ENCODE results near the gene AMDHD1.
"Not testable (repeated sequence)": the region's sequence is repeated elsewhere in the genome, so short reads cannot be mapped to it uniquely, and the experiment has no call there.

AMDHD1 gene

DNA sequence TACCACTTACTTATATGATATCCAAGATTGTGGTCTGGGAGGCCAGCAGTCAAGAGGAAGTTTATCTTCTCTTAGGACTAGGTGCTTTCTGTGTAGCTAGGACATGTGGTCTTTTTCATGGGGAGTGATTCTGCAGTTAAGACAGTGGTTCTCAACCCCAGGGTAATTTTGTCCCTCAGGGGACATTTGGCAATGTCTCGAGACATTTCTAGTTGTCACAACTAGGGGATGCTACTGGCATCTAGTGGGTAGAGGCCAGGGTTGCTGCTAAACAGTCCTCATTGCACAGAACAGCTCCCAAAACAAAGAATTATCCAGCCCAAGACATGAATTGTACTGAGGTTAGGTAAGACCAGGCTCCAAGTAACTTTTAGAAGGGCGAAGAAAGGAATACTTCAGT is 20.0 kb downstream of the AMDHD1 start:
- no peaks in the 10 kb centered on the region for H3K9me3 ChIP-seq (ENCODE audit: control extremely low read depth in 1 of 5, control insufficient read depth in 4 of 5, insufficient read depth in 2 of 5, low read depth in 1 of 5, low read length in 4 of 5)
- H3K4me1 ChIP-seq (ENCODE audit: control extremely low read depth in 1 of 4, control insufficient read depth in 4 of 4, insufficient read depth in 4 of 4, low read length in 3 of 4): peaks cover 0 to 4% (median 0%) of the 10 kb centered on the region in 4 experiments
- DNase-seq: peak; percentile 25 to 55 (median 53)
- no peak overlapping the region for H3K27ac ChIP-seq (ENCODE audit: insufficient read depth in 1 of 2, low read depth in 1 of 2, low read length in 2 of 2, poor library complexity in 1 of 2, severe bottlenecking in 2 of 2)
- WGBS (ENCODE audit: insufficient coverage): no CpG with 5 or more reads among the region's 2 CpGs
- no peak overlapping the region for H3K4me3 ChIP-seq (ENCODE audit: control insufficient read depth in 1 of 7, extremely low read depth in 1 of 7, insufficient read depth in 4 of 7, low read depth in 2 of 7, low read length in 6 of 7)
- H3K27me3 ChIP-seq (replicated peaks in 2 of 5; ENCODE audit: control insufficient read depth in 4 of 5, insufficient read depth in 5 of 5, low read length in 4 of 5): peaks cover 0 to 2% (median 0%) of the 10 kb centered on the region in 5 experiments
- ChIA-PET POLR2A (no interaction called here), CTCF (interaction anchor here (0.8 to 1.5 kb wide), 5 partner anchors 11 to 35 kb away, joined by 3 to 5 read pairs (median 3); partner anchors contain the start of genes AMDHD1 and CCDC38)
- no peaks in the 10 kb centered on the region for H3K36me3 ChIP-seq (ENCODE audit: control insufficient read depth in 4 of 4, insufficient read depth in 4 of 4, low read length in 3 of 4)

DNA sequence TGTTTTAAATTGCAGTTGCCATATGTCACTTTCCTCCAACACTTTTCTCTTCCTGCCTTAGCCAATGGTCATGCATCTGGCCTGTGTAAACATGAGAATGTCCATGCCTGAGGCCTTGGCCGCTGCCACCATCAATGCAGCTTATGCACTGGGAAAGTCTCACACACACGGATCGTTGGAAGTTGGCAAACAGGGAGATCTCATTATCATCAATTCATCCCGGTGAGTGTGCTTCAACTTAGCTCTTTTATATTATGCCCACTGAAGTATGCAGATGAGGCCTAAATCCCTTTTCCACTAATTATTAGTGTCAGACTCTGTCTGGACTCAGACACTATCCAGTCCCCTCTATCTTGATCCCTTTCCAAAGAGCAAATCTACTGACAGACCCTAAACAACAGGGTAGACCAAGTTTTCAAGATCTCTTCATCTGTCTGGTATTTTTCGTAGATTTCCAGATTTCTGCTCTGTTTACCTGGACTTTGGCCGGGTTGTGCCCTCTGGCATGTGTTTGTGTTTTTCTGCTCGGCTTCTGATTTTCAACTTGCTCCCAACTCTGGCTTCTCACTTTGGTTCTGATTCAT is 23.2 kb downstream of the AMDHD1 start:
- POLR2A ChIA-PET: no interaction called here
- Histone ChIP-seq H3K27ac (ENCODE audit: insufficient read depth in 1 of 2, low read depth in 1 of 2, low read length in 2 of 2, poor library complexity in 1 of 2, severe bottlenecking in 2 of 2) (no peak overlapping the region), H3K27me3 (replicated peaks in 2 of 5; ENCODE audit: control insufficient read depth in 4 of 5, insufficient read depth in 5 of 5, low read length in 4 of 5) (no peaks in the 10 kb centered on the region), H3K4me3 (ENCODE audit: control insufficient read depth in 1 of 7, extremely low read depth in 1 of 7, insufficient read depth in 4 of 7, low read depth in 2 of 7, low read length in 6 of 7) (no peak overlapping the region), H3K36me3 (ENCODE audit: control insufficient read depth in 4 of 4, insufficient read depth in 4 of 4, low read length in 3 of 4) (no peaks in the 10 kb centered on the region), H3K9me3 (ENCODE audit: control extremely low read depth in 1 of 5, control insufficient read depth in 4 of 5, insufficient read depth in 2 of 5, low read depth in 1 of 5, low read length in 4 of 5) (no peaks in the 10 kb centered on the region), H3K4me1 (ENCODE audit: control extremely low read depth in 1 of 4, control insufficient read depth in 4 of 4, insufficient read depth in 4 of 4, low read length in 3 of 4) (peaks cover 0 to 4% (median 0%) of the 10 kb centered on the region in 4 experiments)
- CTCF ChIA-PET: no interaction called here
- no peak for DNase-seq
- 100% methylated on average over 6 of the region's 7 CpGs for WGBS (ENCODE audit: insufficient coverage)

DNA sequence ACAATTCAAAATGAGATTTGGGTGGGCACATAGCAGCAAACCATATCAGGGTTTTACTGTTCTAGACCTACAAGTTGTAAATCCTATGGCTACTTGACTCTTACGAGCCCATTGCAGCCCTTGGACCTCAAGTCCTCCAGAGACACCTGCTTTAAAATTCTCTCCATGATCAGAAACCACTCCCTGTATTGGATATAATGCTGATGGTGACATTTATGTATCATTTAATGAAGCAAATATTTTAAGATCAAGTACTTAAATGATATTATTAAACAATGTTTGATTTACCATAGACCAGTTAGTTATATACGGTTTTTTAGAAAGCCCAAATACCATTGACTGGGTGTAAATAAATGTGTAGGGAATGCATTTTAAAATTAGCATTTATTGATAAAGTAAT is 24.2 kb downstream of the AMDHD1 start:
- H3K4me1 ChIP-seq (ENCODE audit: control extremely low read depth in 1 of 4, control insufficient read depth in 4 of 4, insufficient read depth in 4 of 4, low read length in 3 of 4): peaks cover 0 to 4% (median 0%) of the 10 kb centered on the region in 4 experiments
- POLR2A ChIA-PET: no interaction called here
- H3K27ac ChIP-seq (ENCODE audit: insufficient read depth in 1 of 2, low read depth in 1 of 2, low read length in 2 of 2, poor library complexity in 1 of 2, severe bottlenecking in 2 of 2): no peak overlapping the region
- no peak overlapping the region for H3K4me3 ChIP-seq (ENCODE audit: control insufficient read depth in 1 of 7, extremely low read depth in 1 of 7, insufficient read depth in 4 of 7, low read depth in 2 of 7, low read length in 6 of 7)
- H3K9me3 ChIP-seq (ENCODE audit: control extremely low read depth in 1 of 5, control insufficient read depth in 4 of 5, insufficient read depth in 2 of 5, low read depth in 1 of 5, low read length in 4 of 5): no peaks in the 10 kb centered on the region
- WGBS (ENCODE audit: insufficient coverage): no CpG with 5 or more reads among the region's 2 CpGs
- no peak for DNase-seq
- H3K27me3 ChIP-seq (replicated peaks in 2 of 5; ENCODE audit: control insufficient read depth in 4 of 5, insufficient read depth in 5 of 5, low read length in 4 of 5): no peaks in the 10 kb centered on the region
- CTCF ChIA-PET: no interaction called here
- no peaks in the 10 kb centered on the region for H3K36me3 ChIP-seq (ENCODE audit: control insufficient read depth in 4 of 4, insufficient read depth in 4 of 4, low read length in 3 of 4)

GRCh38 chr12:95969116-95969515 is 26.0 kb downstream of the AMDHD1 start:
- H3K27me3 ChIP-seq (replicated peaks in 2 of 5; ENCODE audit: control insufficient read depth in 4 of 5, insufficient read depth in 5 of 5, low read length in 4 of 5); H3K9me3 ChIP-seq (ENCODE audit: control extremely low read depth in 1 of 5, control insufficient read depth in 4 of 5, insufficient read depth in 2 of 5, low read depth in 1 of 5, low read length in 4 of 5); POLR2A ChIA-PET; H3K36me3 ChIP-seq (ENCODE audit: control insufficient read depth in 4 of 4, insufficient read depth in 4 of 4, low read length in 3 of 4); H3K27ac ChIP-seq (ENCODE audit: insufficient read depth in 1 of 2, low read depth in 1 of 2, low read length in 2 of 2, poor library complexity in 1 of 2, severe bottlenecking in 2 of 2); CTCF ChIA-PET; DNase-seq; H3K4me1 ChIP-seq (ENCODE audit: control extremely low read depth in 1 of 4, control insufficient read depth in 4 of 4, insufficient read depth in 4 of 4, low read length in 3 of 4); H3K4me3 ChIP-seq (ENCODE audit: control insufficient read depth in 1 of 7, extremely low read depth in 1 of 7, insufficient read depth in 4 of 7, low read depth in 2 of 7, low read length in 6 of 7): not testable (repeated sequence)
- WGBS (ENCODE audit: insufficient coverage): 95% methylated on average over 10 of the region's 28 CpGs

DNA sequence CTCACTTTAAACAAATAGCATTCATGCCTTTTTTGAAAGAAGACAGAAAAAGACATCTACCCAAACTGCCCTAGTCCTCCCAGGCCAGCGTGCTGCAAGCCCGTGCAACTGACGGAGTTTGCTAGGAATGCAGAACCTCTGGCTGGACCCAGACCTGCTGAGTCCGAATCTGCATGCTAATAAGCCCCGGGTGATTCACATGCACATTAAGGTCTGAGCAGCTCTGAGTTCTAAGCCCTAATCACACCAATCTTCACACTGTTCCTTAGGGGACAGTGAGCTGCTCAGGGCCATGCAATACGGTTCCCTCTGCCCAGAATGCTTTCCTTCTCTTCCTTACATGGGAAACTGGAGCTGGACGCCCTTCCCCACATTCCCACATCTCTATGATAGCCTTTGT is 27.8 kb downstream of the AMDHD1 start:
- H3K27ac ChIP-seq (ENCODE audit: insufficient read depth in 1 of 2, low read depth in 1 of 2, low read length in 2 of 2, poor library complexity in 1 of 2, severe bottlenecking in 2 of 2): no peak overlapping the region
- H3K4me1 ChIP-seq (ENCODE audit: control extremely low read depth in 1 of 4, control insufficient read depth in 4 of 4, insufficient read depth in 4 of 4, low read length in 3 of 4): no peaks in the 10 kb centered on the region
- no peaks in the 10 kb centered on the region for H3K27me3 ChIP-seq (replicated peaks in 2 of 5; ENCODE audit: control insufficient read depth in 4 of 5, insufficient read depth in 5 of 5, low read length in 4 of 5)
- H3K9me3 ChIP-seq (ENCODE audit: control extremely low read depth in 1 of 5, control insufficient read depth in 4 of 5, insufficient read depth in 2 of 5, low read depth in 1 of 5, low read length in 4 of 5): no peaks in the 10 kb centered on the region
- POLR2A ChIA-PET: no interaction called here
- H3K36me3 ChIP-seq (ENCODE audit: control insufficient read depth in 4 of 4, insufficient read depth in 4 of 4, low read length in 3 of 4): no peaks in the 10 kb centered on the region
- CTCF ChIA-PET: interaction anchor here (1.5 kb wide), 1 partner anchor 28 kb away, joined by 4 read pairs; the partner anchor contains the start of genes AMDHD1 and CCDC38
- 100% methylated on average over 3 of the region's 7 CpGs for WGBS (ENCODE audit: insufficient coverage)
- H3K4me3 ChIP-seq (ENCODE audit: control insufficient read depth in 1 of 7, extremely low read depth in 1 of 7, insufficient read depth in 4 of 7, low read depth in 2 of 7, low read length in 6 of 7): no peak overlapping the region
- no peak for DNase-seq

DNA sequence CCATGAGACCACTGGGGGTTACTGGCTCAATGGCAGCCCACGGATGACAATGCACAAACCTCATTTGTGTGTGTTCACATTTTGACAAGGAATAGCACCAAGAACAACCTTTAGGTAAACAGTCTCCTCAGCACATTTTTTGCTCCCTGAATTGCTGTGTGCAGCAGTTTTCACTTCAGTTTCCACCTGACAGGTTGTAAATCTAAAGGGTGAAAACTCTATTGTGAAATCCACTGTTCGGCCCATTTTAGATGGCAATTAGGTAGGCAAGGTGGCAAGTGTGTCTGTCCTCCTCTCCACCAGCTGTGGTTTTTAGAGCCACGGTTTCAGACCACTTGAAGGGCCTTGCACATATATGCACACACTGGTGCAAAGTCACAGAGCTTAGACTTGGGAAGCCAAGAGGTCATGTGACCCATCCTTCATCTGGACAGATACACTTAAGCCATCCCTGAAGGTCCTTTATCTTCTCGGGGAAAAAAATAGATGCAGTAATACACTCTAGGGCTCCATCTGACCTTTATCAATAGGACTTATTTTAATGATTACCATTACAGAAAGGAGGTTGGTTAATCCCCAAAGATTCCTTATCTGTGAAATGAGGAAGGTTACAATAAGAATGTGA is 29.8 kb downstream of the AMDHD1 start:
- Histone ChIP-seq H3K36me3 (ENCODE audit: control insufficient read depth in 4 of 4, insufficient read depth in 4 of 4, low read length in 3 of 4) (no peaks in the 10 kb centered on the region), H3K4me1 (ENCODE audit: control extremely low read depth in 1 of 4, control insufficient read depth in 4 of 4, insufficient read depth in 4 of 4, low read length in 3 of 4) (no peaks in the 10 kb centered on the region), H3K27me3 (replicated peaks in 2 of 5; ENCODE audit: control insufficient read depth in 4 of 5, insufficient read depth in 5 of 5, low read length in 4 of 5) (no peaks in the 10 kb centered on the region), H3K27ac (ENCODE audit: insufficient read depth in 1 of 2, low read depth in 1 of 2, low read length in 2 of 2, poor library complexity in 1 of 2, severe bottlenecking in 2 of 2) (no peak overlapping the region), H3K4me3 (ENCODE audit: control insufficient read depth in 1 of 7, extremely low read depth in 1 of 7, insufficient read depth in 4 of 7, low read depth in 2 of 7, low read length in 6 of 7) (no peak overlapping the region), H3K9me3 (ENCODE audit: control extremely low read depth in 1 of 5, control insufficient read depth in 4 of 5, insufficient read depth in 2 of 5, low read depth in 1 of 5, low read length in 4 of 5) (no peaks in the 10 kb centered on the region)
- POLR2A ChIA-PET: no interaction called here
- CTCF ChIA-PET: interaction anchor here (0.7 to 1.2 kb wide), 2 partner anchors 58 to 61 kb away, joined by 3 read pairs; no protein-coding TSS in a partner anchor
- WGBS (ENCODE audit: insufficient coverage): 65% methylated on average over 3 of the region's 4 CpGs
- DNase-seq: no peak

- no CpG with 5 or more reads among the region's 2 CpGs for WGBS (ENCODE audit: insufficient coverage)
- ChIA-PET CTCF (interaction anchor here (1.2 kb wide), 1 partner anchor 12 kb away, joined by 3 read pairs; no protein-coding TSS in a partner anchor), POLR2A (no interaction called here)
- Histone ChIP-seq H3K36me3 (ENCODE audit: control insufficient read depth in 4 of 4, insufficient read depth in 4 of 4, low read length in 3 of 4) (no peaks in the 10 kb centered on the region), H3K4me1 (ENCODE audit: control extremely low read depth in 1 of 4, control insufficient read depth in 4 of 4, insufficient read depth in 4 of 4, low read length in 3 of 4) (no peaks in the 10 kb centered on the region), H3K27ac (ENCODE audit: insufficient read depth in 1 of 2, low read depth in 1 of 2, low read length in 2 of 2, poor library complexity in 1 of 2, severe bottlenecking in 2 of 2) (no peak overlapping the region), H3K4me3 (ENCODE audit: control insufficient read depth in 1 of 7, extremely low read depth in 1 of 7, insufficient read depth in 4 of 7, low read depth in 2 of 7, low read length in 6 of 7) (no peak overlapping the region), H3K27me3 (replicated peaks in 2 of 5; ENCODE audit: control insufficient read depth in 4 of 5, insufficient read depth in 5 of 5, low read length in 4 of 5) (no peaks in the 10 kb centered on the region), H3K9me3 (ENCODE audit: control extremely low read depth in 1 of 5, control insufficient read depth in 4 of 5, insufficient read depth in 2 of 5, low read depth in 1 of 5, low read length in 4 of 5) (no peaks in the 10 kb centered on the region)
- DNase-seq: no peak
These were observed 31.2 kb downstream of the AMDHD1 start for GRCh38 chr12:95974358-95974757.

All from common myeloid progenitor, CD34-positive (primary cell).